Stimulated activated CD4-positive, alpha-beta T cell treated with anti-CD3 and anti-CD28 coated beads, Interleukin-2, amount 100 ng/mL, for 24 hours (primary cell): Measurements from ENCODE around the gene CENPC.
"Not testable (repeated sequence)": the region's sequence is repeated elsewhere in the genome, so short reads cannot be mapped to it uniquely, and the experiment has no call there.

Source experiments
- DNase-seq, 2 donors: peaks; one replicate each; pipeline ENCODE4 v3.0.0-alpha.2; 2020

The CENPC gene

GRCh38 chr4:67550857-67551256 lies 5.6 kb upstream of the CENPC start:
- DNase-seq = no peak

GRCh38 chr4:67550451-67550850 lies 5.1 kb upstream of the CENPC start:
- no peak for DNase-seq

- DNase-seq = no peak
These were observed 3.8 kb upstream of the CENPC start for GRCh38 chr4:67549123-67549522.

- no peak for DNase-seq
These were observed 1.7 kb upstream of the CENPC start for GRCh38 chr4:67546971-67547370.

GRCh38 chr4:67546004-67546356 lies 677 bp upstream of the CENPC start:
- DNase-seq = no peak

GRCh38 chr4:67542076-67542475 lies 3.2 kb downstream of the CENPC start:
- no peak for DNase-seq

GRCh38 chr4:67539830-67540229 lies 5.5 kb downstream of the CENPC start:
- DNase-seq = no peak

GRCh38 chr4:67535280-67535840 lies 9.9 kb downstream of the CENPC start:
- no peak for DNase-seq

GRCh38 chr4:67533112-67533511 lies 12.2 kb downstream of the CENPC start:
- DNase-seq = no peak

GRCh38 chr4:67532397-67532796 lies 12.9 kb downstream of the CENPC start:
- DNase-seq = not testable (repeated sequence)

GRCh38 chr4:67531379-67531962 lies 13.8 kb downstream of the CENPC start:
- no peak for DNase-seq

GRCh38 chr4:67524140-67524539 lies 21.2 kb downstream of the CENPC start:
- not testable (repeated sequence) for DNase-seq

- DNase-seq = no peak
These were observed 22.2 kb downstream of the CENPC start for GRCh38 chr4:67522851-67523671.

GRCh38 chr4:67522230-67522629 lies 23.1 kb downstream of the CENPC start:
- DNase-seq = no peak

GRCh38 chr4:67521506-67521905 lies 23.8 kb downstream of the CENPC start:
- DNase-seq = no peak

- no peak for DNase-seq
These were observed 25.2 kb downstream of the CENPC start for GRCh38 chr4:67520141-67520540.

- DNase-seq = no peak
These were observed 32.8 kb downstream of the CENPC start for GRCh38 chr4:67512501-67512900.

GRCh38 chr4:67500373-67500772 lies 44.9 kb downstream of the CENPC start:
- no peak for DNase-seq

GRCh38 chr4:67499799-67500198 lies 45.5 kb downstream of the CENPC start:
- no peak for DNase-seq

- DNase-seq = no peak
These were observed 61.3 kb downstream of the CENPC start for GRCh38 chr4:67483868-67484602.

GRCh38 chr4:67480810-67481209 lies 64.5 kb downstream of the CENPC start:
- no peak for DNase-seq

- no peak for DNase-seq
These were observed 70.1 kb downstream of the CENPC start for GRCh38 chr4:67475155-67475554.

- no peak for DNase-seq
These were observed 74.4 kb downstream of the CENPC start for GRCh38 chr4:67470871-67471270.

GRCh38 chr4:67468830-67469229 lies 76.5 kb downstream of the CENPC start:
- DNase-seq = no peak
